ENCODE results near the gene UBR2. TPM values are rescaled to one million over a fixed set of nuclear protein-coding genes. Genes with fewer than 3 reads are reported as not detected.

Gene UBR2
- total and polyA plus RNA-seq, 2 of the 4 experiments (the other 2 are of a cell fraction): 7.7 to 32.3 TPM

DNA sequence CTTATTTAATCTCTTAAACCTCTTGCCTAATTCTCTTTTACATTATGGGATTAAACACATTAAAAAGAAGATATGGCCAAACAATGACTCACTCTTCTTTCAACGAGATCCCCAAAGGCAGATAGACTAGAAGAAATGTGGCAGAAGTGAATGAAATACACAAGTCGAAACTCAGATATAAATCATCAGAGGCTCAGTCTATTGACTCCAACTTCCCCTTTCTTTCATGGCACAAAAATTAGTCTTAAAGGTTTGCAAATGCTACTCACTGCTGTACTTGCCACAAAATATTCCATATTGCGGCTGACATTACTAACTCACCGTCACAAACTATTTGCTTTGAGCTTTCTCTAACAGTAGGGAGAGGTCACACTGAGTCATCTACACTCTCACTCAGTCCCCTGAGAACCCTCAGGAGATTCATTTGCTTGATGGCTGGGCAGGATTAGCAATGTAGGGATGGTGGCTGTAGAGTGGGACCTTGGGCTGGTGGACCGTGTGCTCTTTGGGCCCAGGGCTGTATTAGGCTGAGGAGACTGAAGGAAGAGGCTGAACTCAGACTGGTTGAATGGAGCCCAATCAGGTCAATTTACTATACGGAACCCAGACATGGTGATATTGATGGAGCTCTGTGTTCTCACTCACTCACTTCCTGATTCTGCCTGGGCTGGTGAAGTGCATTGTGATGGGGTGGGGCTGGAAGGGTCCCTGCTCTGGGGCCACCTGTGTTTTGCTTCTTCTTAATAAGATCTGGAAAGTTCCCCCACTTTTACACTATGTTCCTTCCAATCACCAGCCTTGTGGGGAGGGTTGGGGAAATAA, 42.8 kb upstream of the UBR2 start:
- no peak overlapping the region for H2BK120ac ChIP-seq (ENCODE audit: low read depth, low read length)
- BruUV-seq (replicated peaks): no TSS peak
- H3K14ac ChIP-seq (replicated peaks; ENCODE audit: low read depth, low read length): no peak overlapping the region
- ATAC-seq (ENCODE audit: low read depth): peak; percentile 60
- TF ChIP-seq FOS (IDR thresholded peaks at IDR 0.05; ENCODE audit: low read depth, low read length): peak; percentile 8; the same call in 1 of the 2 replicates
- TF ChIP-seq SMC3 (IDR thresholded peaks at IDR 0.05; ENCODE audit: low read depth, low read length): no peak
- no peak for TF ChIP-seq CEBPB (IDR thresholded peaks at IDR 0.05; ENCODE audit: low read depth, low read length)
- TF ChIP-seq BHLHE40 (IDR thresholded peaks at IDR 0.05; ENCODE audit: low read depth, low read length): no peak
- no peak for TF ChIP-seq MAZ (IDR thresholded peaks at IDR 0.05; ENCODE audit: borderline replicate concordance, low read depth, low read length)
- TF ChIP-seq, protein P1, sequence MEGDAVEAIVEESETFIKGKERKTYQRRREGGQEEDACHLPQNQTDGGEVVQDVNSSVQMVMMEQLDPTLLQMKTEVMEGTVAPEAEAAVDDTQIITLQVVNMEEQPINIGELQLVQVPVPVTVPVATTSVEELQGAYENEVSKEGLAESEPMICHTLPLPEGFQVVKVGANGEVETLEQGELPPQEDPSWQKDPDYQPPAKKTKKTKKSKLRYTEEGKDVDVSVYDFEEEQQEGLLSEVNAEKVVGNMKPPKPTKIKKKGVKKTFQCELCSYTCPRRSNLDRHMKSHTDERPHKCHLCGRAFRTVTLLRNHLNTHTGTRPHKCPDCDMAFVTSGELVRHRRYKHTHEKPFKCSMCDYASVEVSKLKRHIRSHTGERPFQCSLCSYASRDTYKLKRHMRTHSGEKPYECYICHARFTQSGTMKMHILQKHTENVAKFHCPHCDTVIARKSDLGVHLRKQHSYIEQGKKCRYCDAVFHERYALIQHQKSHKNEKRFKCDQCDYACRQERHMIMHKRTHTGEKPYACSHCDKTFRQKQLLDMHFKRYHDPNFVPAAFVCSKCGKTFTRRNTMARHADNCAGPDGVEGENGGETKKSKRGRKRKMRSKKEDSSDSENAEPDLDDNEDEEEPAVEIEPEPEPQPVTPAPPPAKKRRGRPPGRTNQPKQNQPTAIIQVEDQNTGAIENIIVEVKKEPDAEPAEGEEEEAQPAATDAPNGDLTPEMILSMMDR (conservative IDR thresholded peaks at IDR 0.05; ENCODE audit: low read depth, low read length): no peak
- no peak for TF ChIP-seq CHD1 (IDR thresholded peaks at IDR 0.05; ENCODE audit: low read depth, low read length)
- intact Hi-C loops (cut with micrococcal nuclease): no loop called here
- H4K20me1 ChIP-seq (ENCODE audit: insufficient read depth, low read length): no peaks in the 10 kb centered on the region
- H2AK9ac ChIP-seq (replicated peaks; ENCODE audit: low read depth, low read length, poor library complexity): no peak overlapping the region
- no peak overlapping the region for H4K91ac ChIP-seq (ENCODE audit: insufficient read depth, low read depth, low read length)
- no peak overlapping the region for H3K27ac ChIP-seq (ENCODE audit: insufficient read depth, low read length)
- no peak overlapping the region for H4K5ac ChIP-seq (ENCODE audit: low read depth, low read length)
- H3K9me1 ChIP-seq (ENCODE audit: insufficient read depth, low read length): peaks cover 7% of the 10 kb centered on the region
- H4K8ac ChIP-seq (ENCODE audit: low read depth in 2 of 2, low read length in 2 of 2): no peak overlapping the region
- no peak overlapping the region for H3K18ac ChIP-seq (ENCODE audit: low read depth, low read length)
- peak; percentile 80 for DNase-seq
- peak overlapping the region; percentile 0 for H2AFZ ChIP-seq (replicated peaks; ENCODE audit: low read length, poor library complexity)
- no peak overlapping the region for H3K56ac ChIP-seq (ENCODE audit: extremely low read depth, insufficient read depth, low read length)
- H3K4ac ChIP-seq (ENCODE audit: low read depth, low read length): no peak overlapping the region
- in situ Hi-C loops (cut with MboI; ENCODE audit: low sequenced_read_pairs): no loop called here
- peaks cover 4% of the 10 kb centered on the region; the same call in 1 of the 2 replicates for H3K4me1 ChIP-seq (ENCODE audit: control insufficient read depth, insufficient read depth, low read length)
- no peak overlapping the region for H2BK15ac ChIP-seq (ENCODE audit: low read depth, low read length)
- H3K9ac ChIP-seq (ENCODE audit: low read depth, low read length): no peak overlapping the region
- no peak overlapping the region for H2BK5ac ChIP-seq (ENCODE audit: low read depth, low read length, poor library complexity, severe bottlenecking)
- no peak overlapping the region for H2BK20ac ChIP-seq (ENCODE audit: low read depth, low read length)
- H3K27me3 ChIP-seq (ENCODE audit: control insufficient read depth, insufficient read depth, low read length): no peaks in the 10 kb centered on the region
- WGBS, 2 experiments (ENCODE audit: extremely low coverage in 2 of 2, insufficient read length in 1 of 2): no CpG with 5 or more reads among the region's 6 CpGs
- H3K36me3 ChIP-seq (ENCODE audit: control insufficient read depth, insufficient read depth, low read length): no peaks in the 10 kb centered on the region
- no peak overlapping the region; the same call in 1 of the 2 replicates for H3K4me2 ChIP-seq (ENCODE audit: low read depth, low read length)
- dilution Hi-C loops (cut with HindIII; ENCODE audit: low sequenced_read_pairs, unreplicated experiment): no loop called here
- H3K4me3 ChIP-seq (ENCODE audit: insufficient read depth, low read depth, low read length): no peak overlapping the region
- H3K23ac ChIP-seq (ENCODE audit: low read depth, low read length): no peak overlapping the region
- ChIA-PET CTCF (no interaction called here), POLR2A (ENCODE audit: unreplicated experiment) (no interaction called here)
- no peaks in the 10 kb centered on the region for H3K79me1 ChIP-seq (ENCODE audit: low read depth in 1 of 2, low read length in 2 of 2)
- peaks cover 3% of the 10 kb centered on the region for H3K9me3 ChIP-seq (ENCODE audit: control insufficient read depth, insufficient read depth, low read length)
- H2AK5ac ChIP-seq (ENCODE audit: low read depth, low read length): no peak overlapping the region
